ENCODE data around the gene APPBP2. TPM values are rescaled to one million over a fixed set of nuclear protein-coding genes. Genes with fewer than 3 reads are reported as not detected.

APPBP2 gene
- total RNA-seq, 1 donor from 2014 or later: 23.4 TPM

- Histone ChIP-seq H3K27me3 (ENCODE audit: control insufficient read depth, insufficient read depth, low read length) (no peaks in the 10 kb centered on the region), H3K36me3 (ENCODE audit: control insufficient read depth, insufficient read depth, low read length) (no peaks in the 10 kb centered on the region), H3K4me3 (ENCODE audit: low read depth, low read length) (no peak overlapping the region)
- no peak for DNase-seq (ENCODE audit: low read depth)
- TF ChIP-seq CTCF (IDR thresholded peaks at IDR 0.05; ENCODE audit: insufficient read depth, low read length, poor library complexity, severe bottlenecking): no peak
Measured at GRCh38 chr17:60461584-60461983, 64.5 kb downstream of the APPBP2 start.

DNA sequence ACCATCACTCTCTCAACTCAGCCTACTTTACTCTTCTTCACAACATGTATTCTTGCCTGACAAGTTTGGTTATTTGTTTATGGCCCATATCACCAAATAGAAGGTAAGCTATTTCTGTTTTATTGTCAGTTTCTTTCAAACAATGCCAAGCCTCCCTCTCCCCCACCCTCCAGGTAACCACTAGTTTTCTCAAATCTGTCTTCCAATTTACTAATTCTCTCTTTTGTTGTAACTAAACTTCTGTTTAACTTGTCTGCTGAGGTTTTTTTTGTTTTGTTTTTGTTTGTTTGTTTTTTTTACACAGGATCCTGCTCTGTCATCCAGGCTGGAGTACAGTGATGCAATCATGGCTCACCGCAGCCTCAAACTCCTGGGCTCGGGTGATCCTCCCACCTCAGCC is 68.9 kb downstream of the APPBP2 start:
- H3K36me3 ChIP-seq (ENCODE audit: control insufficient read depth, insufficient read depth, low read length): no peaks in the 10 kb centered on the region
- H3K4me3 ChIP-seq (ENCODE audit: low read depth, low read length): no peak overlapping the region

GRCh38 chr17:60455378-60455777 is 70.7 kb downstream of the APPBP2 start:
- TF ChIP-seq CTCF (IDR thresholded peaks at IDR 0.05; ENCODE audit: insufficient read depth, low read length, poor library complexity, severe bottlenecking): no peak
- H3K36me3 ChIP-seq (ENCODE audit: control insufficient read depth, insufficient read depth, low read length): no peaks in the 10 kb centered on the region
- H3K27me3 ChIP-seq (ENCODE audit: control insufficient read depth, insufficient read depth, low read length): no peaks in the 10 kb centered on the region
- H3K4me3 ChIP-seq (ENCODE audit: low read depth, low read length): no peak overlapping the region
- no peak for DNase-seq (ENCODE audit: low read depth)

More for the DNA sequence above, 68.9 kb downstream of the APPBP2 start:
- H3K27me3 ChIP-seq (ENCODE audit: control insufficient read depth, insufficient read depth, low read length): no peaks in the 10 kb centered on the region
- TF ChIP-seq CTCF (IDR thresholded peaks at IDR 0.05; ENCODE audit: insufficient read depth, low read length, poor library complexity, severe bottlenecking): no peak
- no peak for DNase-seq (ENCODE audit: low read depth)

- Histone ChIP-seq H3K36me3 (ENCODE audit: control insufficient read depth, insufficient read depth, low read length) (no peaks in the 10 kb centered on the region), H3K27me3 (ENCODE audit: control insufficient read depth, insufficient read depth, low read length) (no peaks in the 10 kb centered on the region), H3K4me3 (ENCODE audit: low read depth, low read length) (no peak overlapping the region)
- DNase-seq (ENCODE audit: low read depth): no peak
- TF ChIP-seq CTCF (IDR thresholded peaks at IDR 0.05; ENCODE audit: insufficient read depth, low read length, poor library complexity, severe bottlenecking): no peak
Measured at GRCh38 chr17:60451965-60452364, 74.1 kb downstream of the APPBP2 start.

GRCh38 chr17:60451071-60451470 is 75.0 kb downstream of the APPBP2 start:
- DNase-seq (ENCODE audit: low read depth): no peak
- H3K27me3 ChIP-seq (ENCODE audit: control insufficient read depth, insufficient read depth, low read length): no peaks in the 10 kb centered on the region
- no peaks in the 10 kb centered on the region for H3K36me3 ChIP-seq (ENCODE audit: control insufficient read depth, insufficient read depth, low read length)
- TF ChIP-seq CTCF (IDR thresholded peaks at IDR 0.05; ENCODE audit: insufficient read depth, low read length, poor library complexity, severe bottlenecking): no peak
- H3K4me3 ChIP-seq (ENCODE audit: low read depth, low read length): no peak overlapping the region

DNA sequence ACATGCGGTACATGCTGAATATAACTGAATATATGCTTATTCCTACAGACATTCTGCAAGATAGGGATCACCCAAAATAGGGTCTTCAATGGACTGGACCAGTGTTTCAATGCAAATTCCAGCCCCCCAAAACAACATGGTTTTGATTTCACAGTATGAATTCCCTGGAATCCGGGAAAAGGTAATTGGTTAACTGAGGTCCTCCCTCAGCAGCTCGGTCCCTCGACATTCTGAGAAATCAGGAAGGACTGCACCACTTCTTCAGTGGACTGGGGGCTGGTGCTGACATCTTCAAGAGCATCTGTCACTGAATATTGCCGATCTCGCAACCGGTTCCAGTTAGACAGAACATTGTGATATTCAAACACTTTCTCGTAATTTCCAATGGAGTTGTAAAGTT is 78.7 kb downstream of the APPBP2 start:
- DNase-seq (ENCODE audit: low read depth): no peak
- Histone ChIP-seq H3K4me3 (ENCODE audit: low read depth, low read length) (no peak overlapping the region), H3K27me3 (ENCODE audit: control insufficient read depth, insufficient read depth, low read length) (no peaks in the 10 kb centered on the region), H3K36me3 (ENCODE audit: control insufficient read depth, insufficient read depth, low read length) (no peaks in the 10 kb centered on the region)
- no peak for TF ChIP-seq CTCF (IDR thresholded peaks at IDR 0.05; ENCODE audit: insufficient read depth, low read length, poor library complexity, severe bottlenecking)
